H7 (cell line): Measurements from ENCODE around the gene SLC6A18. TPM values are rescaled to one million over a fixed set of nuclear protein-coding genes. Genes with fewer than 3 reads are reported as not detected.
"Not testable (repeated sequence)": the region's sequence is repeated elsewhere in the genome, so short reads cannot be mapped to it uniquely, and the experiment has no call there.

Experiments
- DNase-seq: peaks from one replicate; pipeline ENCODE4 v3.0.0; 2012
- H3K27me3 ChIP-seq: 2 replicates; pipeline ENCODE4 v1.6.0; 2011; ENCODE audit warnings: mild to moderate bottlenecking, low read length; ENCODE audit not compliant: control insufficient read depth, insufficient read depth
- H3K36me3 ChIP-seq: replicated peaks from 2 replicates; pipeline ENCODE4 v1.5.1; 2011; ENCODE audit warnings: low read length; ENCODE audit not compliant: control insufficient read depth, insufficient read depth
- H3K4me3 ChIP-seq: 2 replicates; pipeline ENCODE4 v1.5.1; 2011; ENCODE audit warnings: low read depth, mild to moderate bottlenecking, control low read depth, low read length, moderate library complexity; ENCODE audit not compliant: insufficient read depth
- total RNA-seq: library from RNA; depleted of rRNA; stranded (reverse); fragments of >200 nt; shearing (Covaris generic); gene quantifications from 2 replicates; pipeline ENCODE4 v1.2.3, GENCODE V29; 2014

The SLC6A18 gene
- total RNA-seq, 1 experiment from 2014 or later, result not detected

GRCh38 chr5:1268056-1268455 is 42.9 kb downstream of the SLC6A18 start:
- Histone ChIP-seq H3K4me3 (no peak overlapping the region), H3K36me3 (peaks cover 1% of the 10 kb centered on the region), H3K27me3 (no peaks in the 10 kb centered on the region)
- DNase-seq, result no peak

GRCh38 chr5:1268666-1269065 is 43.5 kb downstream of the SLC6A18 start:
- peaks cover 1% of the 10 kb centered on the region for H3K36me3 ChIP-seq
- H3K4me3 ChIP-seq, result no peak overlapping the region
- DNase-seq, result no peak
- H3K27me3 ChIP-seq, result no peaks in the 10 kb centered on the region

GRCh38 chr5:1270426-1270825 is 45.2 kb downstream of the SLC6A18 start:
- H3K36me3 ChIP-seq, result peaks cover 1% of the 10 kb centered on the region
- no peak for DNase-seq
- no peaks in the 10 kb centered on the region for H3K27me3 ChIP-seq
- no peak overlapping the region for H3K4me3 ChIP-seq

GRCh38 chr5:1270933-1271914 is 46.0 kb downstream of the SLC6A18 start:
- Histone ChIP-seq H3K27me3 (no peaks in the 10 kb centered on the region), H3K36me3 (peaks cover 1% of the 10 kb centered on the region), H3K4me3 (no peak overlapping the region)
- DNase-seq, result no peak

GRCh38 chr5:1272201-1272600 is 47.0 kb downstream of the SLC6A18 start:
- DNase-seq, result no peak
- H3K27me3 ChIP-seq, result no peaks in the 10 kb centered on the region
- peaks cover 1% of the 10 kb centered on the region for H3K36me3 ChIP-seq
- no peak overlapping the region for H3K4me3 ChIP-seq

- H3K27me3 ChIP-seq, result no peaks in the 10 kb centered on the region
- H3K4me3 ChIP-seq, result no peak overlapping the region
- DNase-seq, result no peak
- H3K36me3 ChIP-seq, result peaks cover 5% of the 10 kb centered on the region
These were observed 48.6 kb downstream of the SLC6A18 start for GRCh38 chr5:1273745-1274144.

- DNase-seq, result no peak
- H3K36me3 ChIP-seq, result peaks cover 5% of the 10 kb centered on the region
- H3K27me3 ChIP-seq, result no peaks in the 10 kb centered on the region
- no peak overlapping the region for H3K4me3 ChIP-seq
These were observed 49.3 kb downstream of the SLC6A18 start for GRCh38 chr5:1274471-1274870.

- H3K4me3 ChIP-seq, H3K27me3 ChIP-seq, H3K36me3 ChIP-seq, DNase-seq: not testable (repeated sequence)
These were observed 50.5 kb downstream of the SLC6A18 start for GRCh38 chr5:1275397-1276391.

- H3K36me3 ChIP-seq, result peaks cover 5% of the 10 kb centered on the region
- DNase-seq, result peak; percentile 70
- H3K27me3 ChIP-seq, result no peaks in the 10 kb centered on the region
- no peak overlapping the region for H3K4me3 ChIP-seq
These were observed 51.7 kb downstream of the SLC6A18 start for GRCh38 chr5:1276930-1277329.

- no peak overlapping the region for H3K4me3 ChIP-seq
- H3K36me3 ChIP-seq, result peaks cover 5% of the 10 kb centered on the region
- no peaks in the 10 kb centered on the region for H3K27me3 ChIP-seq
- DNase-seq, result no peak
These were observed 52.1 kb downstream of the SLC6A18 start for GRCh38 chr5:1277331-1277730.

- no peak for DNase-seq
- peaks cover 5% of the 10 kb centered on the region for H3K36me3 ChIP-seq
- H3K4me3 ChIP-seq, result no peak overlapping the region
- H3K27me3 ChIP-seq, result no peaks in the 10 kb centered on the region
These were observed 52.6 kb downstream of the SLC6A18 start for GRCh38 chr5:1277781-1278180.

- no peak for DNase-seq
- Histone ChIP-seq H3K36me3 (peaks cover 5% of the 10 kb centered on the region), H3K27me3 (no peaks in the 10 kb centered on the region), H3K4me3 (no peak overlapping the region)
These were observed 53.0 kb downstream of the SLC6A18 start for GRCh38 chr5:1278216-1278615.

- no peak for DNase-seq
- no peaks in the 10 kb centered on the region for H3K27me3 ChIP-seq
- peaks cover 5% of the 10 kb centered on the region for H3K36me3 ChIP-seq
- no peak overlapping the region for H3K4me3 ChIP-seq
These were observed 53.7 kb downstream of the SLC6A18 start for GRCh38 chr5:1278656-1279442.
